ENCODE measurements around the gene GSTA4. TPM values are rescaled to one million over a fixed set of nuclear protein-coding genes. Genes with fewer than 3 reads are reported as not detected.

GSTA4 gene
- total and polyA plus RNA-seq, 2 experiments from 2014 or later = 79.6 to 89.2 TPM

- no peaks in the 10 kb centered on the region for H3K9me3 ChIP-seq (ENCODE audit: low read depth)
- H3K4me1 ChIP-seq (ENCODE audit: insufficient read depth) = no peaks in the 10 kb centered on the region
- 93% methylated on average over 4 of the region's 4 CpGs for WGBS (ENCODE audit: low lambda C conversion rate, missing lambda C conversion rate)
- TF ChIP-seq EZH2 (IDR thresholded peaks at IDR 0.05; ENCODE audit: borderline replicate concordance) (no peak), CTCF (IDR thresholded peaks at IDR 0.05; ENCODE audit: poor library complexity) (no peak), EZH2phosphoT487 (IDR thresholded peaks at IDR 0.05; ENCODE audit: low read depth, severe bottlenecking, unreplicated experiment) (no peak)
- no peaks in the 10 kb centered on the region for H3K27me3 ChIP-seq
- peaks cover under 1% of the 10 kb centered on the region for H3K79me2 ChIP-seq
- H3K4me3 ChIP-seq = no peak overlapping the region
- no peak overlapping the region for H3K27ac ChIP-seq
- no peaks in the 10 kb centered on the region for H4K20me1 ChIP-seq (ENCODE audit: insufficient read depth, poor library complexity, severe bottlenecking)
- no peak for DNase-seq (ENCODE audit: low spot score)
- no peak overlapping the region for H3K4me2 ChIP-seq
- H3K36me3 ChIP-seq (replicated peaks; ENCODE audit: insufficient read depth, low read depth) = no peaks in the 10 kb centered on the region
- no peaks in the 10 kb centered on the region for H3K9me2 ChIP-seq (replicated peaks; ENCODE audit: insufficient read depth)
- no peak overlapping the region for H2AFZ ChIP-seq
Measured at GRCh38 chr6:53032849-53033248, 37.8 kb upstream of the GSTA4 start.

- no peaks in the 10 kb centered on the region for H3K36me3 ChIP-seq (replicated peaks; ENCODE audit: insufficient read depth, low read depth)
- whole genome bisulfite sequencing (ENCODE audit: low lambda C conversion rate, missing lambda C conversion rate) = 96% methylated on average over 4 of the region's 4 CpGs
Measured at GRCh38 chr6:53031281-53031680, 36.2 kb upstream of the GSTA4 start.

GRCh38 chr6:53029761-53030160, 34.7 kb upstream of the GSTA4 start:
- TF ChIP-seq EZH2phosphoT487 (IDR thresholded peaks at IDR 0.05; ENCODE audit: low read depth, severe bottlenecking, unreplicated experiment) = no peak
- TF ChIP-seq CTCF (IDR thresholded peaks at IDR 0.05; ENCODE audit: poor library complexity) = no peak
- Histone ChIP-seq H3K9me2 (replicated peaks; ENCODE audit: insufficient read depth) (no peaks in the 10 kb centered on the region), H2AFZ (no peak overlapping the region), H3K4me2 (no peak overlapping the region), H3K36me3 (replicated peaks; ENCODE audit: insufficient read depth, low read depth) (no peaks in the 10 kb centered on the region), H3K4me3 (no peak overlapping the region), H3K79me2 (no peaks in the 10 kb centered on the region), H3K27ac (no peak overlapping the region), H3K4me1 (ENCODE audit: insufficient read depth) (no peaks in the 10 kb centered on the region), H3K27me3 (no peaks in the 10 kb centered on the region), H3K9me3 (ENCODE audit: low read depth) (no peaks in the 10 kb centered on the region), H4K20me1 (ENCODE audit: insufficient read depth, poor library complexity, severe bottlenecking) (no peaks in the 10 kb centered on the region)
- DNase-seq (ENCODE audit: low spot score) = no peak
- 95% methylated on average over 3 of the region's 3 CpGs for WGBS (ENCODE audit: low lambda C conversion rate, missing lambda C conversion rate)

More at GRCh38 chr6:53031281-53031680, 36.2 kb upstream of the GSTA4 start:
- no peak overlapping the region for H3K4me2 ChIP-seq
- no peaks in the 10 kb centered on the region for H3K79me2 ChIP-seq
- H4K20me1 ChIP-seq (ENCODE audit: insufficient read depth, poor library complexity, severe bottlenecking) = no peaks in the 10 kb centered on the region
- no peak overlapping the region for H3K27ac ChIP-seq
- H3K27me3 ChIP-seq = no peaks in the 10 kb centered on the region
- H3K4me3 ChIP-seq = no peak overlapping the region
- no peak overlapping the region for H2AFZ ChIP-seq
- TF ChIP-seq EZH2 (IDR thresholded peaks at IDR 0.05; ENCODE audit: borderline replicate concordance) (no peak), EZH2phosphoT487 (IDR thresholded peaks at IDR 0.05; ENCODE audit: low read depth, severe bottlenecking, unreplicated experiment) (no peak), CTCF (IDR thresholded peaks at IDR 0.05; ENCODE audit: poor library complexity) (no peak)
- no peaks in the 10 kb centered on the region for H3K9me3 ChIP-seq (ENCODE audit: low read depth)
- H3K9me2 ChIP-seq (replicated peaks; ENCODE audit: insufficient read depth) = no peaks in the 10 kb centered on the region
- H3K4me1 ChIP-seq (ENCODE audit: insufficient read depth) = no peaks in the 10 kb centered on the region
- DNase-seq (ENCODE audit: low spot score) = no peak

GRCh38 chr6:53029257-53029656, 34.2 kb upstream of the GSTA4 start:
- H3K79me2 ChIP-seq = no peaks in the 10 kb centered on the region
- H3K4me1 ChIP-seq (ENCODE audit: insufficient read depth) = no peaks in the 10 kb centered on the region
- H3K9me3 ChIP-seq (ENCODE audit: low read depth) = no peaks in the 10 kb centered on the region
- H3K4me2 ChIP-seq = no peak overlapping the region
- no peaks in the 10 kb centered on the region for H3K27me3 ChIP-seq
- no peaks in the 10 kb centered on the region for H3K36me3 ChIP-seq (replicated peaks; ENCODE audit: insufficient read depth, low read depth)
- no peaks in the 10 kb centered on the region for H3K9me2 ChIP-seq (replicated peaks; ENCODE audit: insufficient read depth)
- no peaks in the 10 kb centered on the region for H4K20me1 ChIP-seq (ENCODE audit: insufficient read depth, poor library complexity, severe bottlenecking)
- no peak overlapping the region for H3K27ac ChIP-seq
- TF ChIP-seq CTCF (IDR thresholded peaks at IDR 0.05; ENCODE audit: poor library complexity) (no peak), EZH2phosphoT487 (IDR thresholded peaks at IDR 0.05; ENCODE audit: low read depth, severe bottlenecking, unreplicated experiment) (no peak), EZH2 (IDR thresholded peaks at IDR 0.05; ENCODE audit: borderline replicate concordance) (no peak)
- DNase-seq (ENCODE audit: low spot score) = no peak
- H2AFZ ChIP-seq = no peak overlapping the region
- H3K4me3 ChIP-seq = no peak overlapping the region
